T-helper 1 cell (primary cell): ENCODE data around the gene KLHDC2.
"Not testable (repeated sequence)": the region's sequence is repeated elsewhere in the genome, so short reads cannot be mapped to it uniquely, and the experiment has no call there.

Experiments
- DNase-seq, 5 donors: peaks; one replicate each; pipeline ENCODE4 v3.0.0-alpha.2; 2012 to 2020
- total RNA-seq, 4 donors: gene quantifications; one replicate each; lab custom pipeline; 2026; lab: John Stamatoyannopoulos, UW

The KLHDC2 gene, protein sequence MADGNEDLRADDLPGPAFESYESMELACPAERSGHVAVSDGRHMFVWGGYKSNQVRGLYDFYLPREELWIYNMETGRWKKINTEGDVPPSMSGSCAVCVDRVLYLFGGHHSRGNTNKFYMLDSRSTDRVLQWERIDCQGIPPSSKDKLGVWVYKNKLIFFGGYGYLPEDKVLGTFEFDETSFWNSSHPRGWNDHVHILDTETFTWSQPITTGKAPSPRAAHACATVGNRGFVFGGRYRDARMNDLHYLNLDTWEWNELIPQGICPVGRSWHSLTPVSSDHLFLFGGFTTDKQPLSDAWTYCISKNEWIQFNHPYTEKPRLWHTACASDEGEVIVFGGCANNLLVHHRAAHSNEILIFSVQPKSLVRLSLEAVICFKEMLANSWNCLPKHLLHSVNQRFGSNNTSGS
- total RNA-seq, result 68.8 to 106 (median 88.6) reads per million in 4 donors

GRCh38 chr14:49767571-49768300 is at the start of gene KLHDC2:
TSS of gene KLHDC2 (plus strand) at chr14:49768153. CDS start at chr14:49768469, 316 bp downstream.
- peak; percentile 76 to 94 (median 80) for DNase-seq

- no peak for DNase-seq
Measured at GRCh38 chr14:49720744-49721143, 47.2 kb upstream of the KLHDC2 start.

GRCh38 chr14:49721733-49722435 is 46.1 kb upstream of the KLHDC2 start:
- not testable (repeated sequence) for DNase-seq

GRCh38 chr14:49727171-49727570 is 40.8 kb upstream of the KLHDC2 start:
- no peak for DNase-seq

- DNase-seq, result no peak
Measured at GRCh38 chr14:49732896-49733295, 35.1 kb upstream of the KLHDC2 start.

- no peak for DNase-seq
Measured at GRCh38 chr14:49733836-49734235, 34.1 kb upstream of the KLHDC2 start.

- not testable (repeated sequence) for DNase-seq
Measured at GRCh38 chr14:49735669-49736068, 32.3 kb upstream of the KLHDC2 start.

DNA sequence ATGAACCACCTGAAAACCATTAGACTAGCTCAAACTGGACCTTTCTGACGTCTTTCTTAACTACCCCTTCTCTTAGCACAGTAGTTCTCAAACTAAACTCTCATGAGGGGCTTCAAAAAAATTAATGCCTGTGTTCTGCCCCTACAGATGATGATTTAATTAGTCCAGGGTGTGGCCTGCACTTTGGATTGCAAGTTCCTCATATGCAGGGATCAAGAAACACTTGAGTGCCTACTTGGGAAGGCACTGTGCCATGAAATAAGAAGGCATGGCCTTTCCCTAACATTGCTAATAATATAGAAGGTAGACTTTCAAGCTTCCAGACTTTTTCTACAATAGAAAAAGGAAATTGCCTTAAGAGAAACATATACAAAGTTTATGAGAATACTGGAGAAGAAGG is 22.8 kb upstream of the KLHDC2 start:
- no peak for DNase-seq

GRCh38 chr14:49746476-49746875 is 21.5 kb upstream of the KLHDC2 start:
- not testable (repeated sequence) for DNase-seq

- no peak for DNase-seq
Measured at GRCh38 chr14:49754570-49755097, 13.3 kb upstream of the KLHDC2 start.

GRCh38 chr14:49755378-49755777 is 12.6 kb upstream of the KLHDC2 start:
- DNase-seq, result no peak

DNA sequence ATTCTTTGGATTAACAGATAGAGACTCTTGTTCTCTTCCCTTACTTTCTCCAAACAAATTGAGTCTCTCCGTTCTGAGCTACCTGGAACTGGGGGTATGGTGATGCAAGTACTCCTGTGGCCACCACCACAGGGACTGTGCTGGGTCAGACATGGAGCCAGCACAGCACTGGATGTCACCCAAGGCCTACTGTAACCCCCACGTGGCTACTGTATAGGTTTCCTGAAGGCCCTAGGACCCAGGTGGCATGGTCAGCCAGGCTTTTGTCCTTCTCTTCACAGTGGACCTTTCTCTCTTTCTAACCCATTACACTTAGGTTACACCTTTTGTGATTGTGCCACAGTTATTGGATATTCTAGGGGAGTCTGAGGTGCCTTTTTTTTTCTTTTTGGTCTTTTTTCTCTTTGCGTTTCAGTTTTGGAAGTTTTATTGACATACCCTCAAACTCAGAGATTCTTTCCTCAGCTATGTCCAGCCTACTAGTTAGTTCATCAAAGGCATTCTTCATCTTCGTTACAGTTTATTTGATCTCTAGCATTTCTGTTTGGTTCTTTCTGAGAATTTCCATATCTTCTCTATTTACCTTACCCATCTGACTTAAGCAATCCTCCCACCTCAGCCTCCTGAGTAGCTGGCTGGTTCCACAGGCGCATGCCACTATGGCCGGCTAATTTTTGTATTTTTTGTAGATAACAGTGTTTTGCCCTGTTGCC is 6.0 kb upstream of the KLHDC2 start:
- no peak for DNase-seq

DNA sequence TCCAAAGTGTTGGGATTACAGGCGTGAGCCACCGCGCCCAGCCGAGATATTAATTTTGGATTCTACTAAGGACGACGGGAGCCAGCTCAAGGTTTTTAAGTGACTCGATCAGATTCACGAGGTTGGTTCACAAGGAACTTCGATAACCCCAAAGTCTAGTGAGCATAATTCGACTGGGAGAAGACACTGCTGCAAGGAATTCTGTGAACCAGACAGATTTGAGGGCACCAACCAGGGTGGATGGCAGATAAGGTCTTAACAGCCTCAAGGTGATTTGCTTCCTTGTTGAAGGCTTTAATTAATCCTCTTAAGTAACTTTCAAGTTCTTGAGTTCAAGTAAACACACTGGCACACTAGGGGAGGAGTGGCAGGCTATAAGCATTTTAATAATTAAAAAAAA is 1.1 kb upstream of the KLHDC2 start:
- DNase-seq, result no peak

DNA sequence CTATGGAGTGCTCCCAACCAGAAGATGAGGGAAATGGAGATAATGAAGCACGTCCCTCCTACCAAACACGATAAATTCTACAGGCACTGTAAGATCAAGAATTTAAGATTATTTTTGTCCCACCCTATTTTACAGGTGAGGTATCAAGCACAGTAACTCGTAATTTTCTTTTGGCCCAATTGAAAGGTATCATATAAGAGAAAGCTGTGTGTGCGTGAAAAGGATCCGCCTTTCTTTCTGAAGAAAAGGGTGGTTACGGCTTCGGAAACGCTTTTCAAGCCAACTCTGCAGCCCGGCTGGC is 733 bp upstream of the KLHDC2 start:
- DNase-seq, result no peak

DNA sequence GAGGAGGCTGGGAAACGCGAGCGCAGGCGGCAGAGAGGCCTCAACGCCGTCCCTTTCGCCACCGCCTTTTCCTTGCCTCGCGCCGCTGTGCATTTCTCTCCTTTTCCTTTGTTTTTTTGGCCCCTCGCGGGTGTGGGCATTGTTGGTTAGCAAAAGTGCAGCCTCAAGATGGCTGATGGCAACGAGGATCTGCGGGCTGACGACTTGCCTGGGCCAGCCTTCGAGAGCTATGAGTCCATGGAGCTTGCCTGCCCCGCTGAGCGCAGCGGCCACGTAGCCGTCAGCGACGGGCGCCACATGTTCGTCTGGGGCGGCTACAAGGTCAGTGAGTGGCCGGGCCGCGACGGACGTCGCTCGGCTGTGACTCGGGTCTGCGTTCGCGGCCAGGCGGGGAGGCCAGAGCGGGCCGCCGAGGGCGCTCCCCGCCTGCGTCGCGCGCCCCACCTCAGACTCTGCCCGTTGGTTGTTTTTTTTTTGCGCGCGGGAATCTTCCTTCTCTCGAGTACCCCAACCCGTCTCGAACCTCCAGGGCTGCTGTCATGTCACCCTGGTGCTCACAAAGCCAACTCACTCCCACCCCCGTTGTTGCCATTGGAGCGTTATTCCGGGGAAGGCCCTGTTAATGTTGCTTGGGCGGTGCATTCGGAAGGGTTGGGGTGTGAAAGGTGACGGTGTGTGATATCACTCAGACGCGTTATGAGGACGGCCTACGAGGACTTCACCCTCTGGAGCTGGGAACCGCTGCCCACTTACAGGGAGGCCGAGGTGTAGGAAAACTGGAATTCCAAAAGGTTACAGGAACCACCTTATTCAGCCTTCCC is 558 bp downstream of the KLHDC2 start:
- peak; percentile 28 to 70 (median 60) for DNase-seq

DNA sequence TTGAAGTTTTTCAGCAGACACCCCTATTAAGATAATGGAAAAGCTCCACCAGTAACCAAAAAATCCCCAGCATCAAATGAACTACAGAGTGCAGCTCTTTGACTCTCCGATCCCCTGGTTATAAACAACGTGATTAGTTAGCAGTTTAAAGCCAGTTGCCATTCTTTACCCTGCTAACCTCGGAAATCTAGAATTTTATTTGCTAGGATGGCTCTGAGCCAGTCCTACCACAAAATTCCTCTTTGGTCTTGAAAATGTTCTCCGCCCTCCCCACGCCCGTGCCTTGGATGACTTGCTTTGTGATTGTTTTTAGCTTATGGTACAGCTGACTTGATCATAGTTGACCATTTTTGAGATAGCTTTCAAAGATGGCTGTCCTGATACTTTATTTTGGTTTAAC is 1.2 kb downstream of the KLHDC2 start:
- DNase-seq, result no peak

- DNase-seq, result no peak
Measured at GRCh38 chr14:49769581-49770211, 1.7 kb downstream of the KLHDC2 start.

DNA sequence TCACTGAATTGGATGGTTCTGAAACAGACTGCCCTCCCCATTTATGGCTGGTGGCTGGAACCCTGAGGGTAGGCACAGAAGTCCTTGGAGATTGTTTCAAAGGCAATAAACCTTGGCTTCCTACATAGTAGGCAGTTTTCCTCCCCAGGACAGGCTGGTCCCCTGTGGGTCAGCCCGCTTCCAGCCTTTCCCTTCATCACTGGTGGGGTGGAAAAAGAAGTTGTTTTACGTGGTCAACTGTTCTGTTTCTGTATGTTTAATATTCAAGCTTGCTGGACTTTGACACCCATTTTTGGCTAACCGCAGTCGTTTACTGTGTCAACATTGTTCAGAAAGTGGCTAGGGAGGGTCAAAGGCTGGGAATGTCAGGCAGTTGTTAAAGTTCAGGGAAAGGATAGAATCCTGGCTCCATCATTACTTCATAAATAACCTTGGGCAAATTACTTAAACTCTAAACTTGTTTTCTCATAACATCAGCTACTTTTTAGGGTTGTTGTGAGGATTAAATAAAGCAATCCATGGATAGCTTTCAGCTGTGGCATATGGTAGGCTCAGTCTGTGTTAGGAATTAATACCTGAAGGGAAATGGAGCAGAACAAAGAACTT is 2.4 kb downstream of the KLHDC2 start:
- DNase-seq, result no peak

DNA sequence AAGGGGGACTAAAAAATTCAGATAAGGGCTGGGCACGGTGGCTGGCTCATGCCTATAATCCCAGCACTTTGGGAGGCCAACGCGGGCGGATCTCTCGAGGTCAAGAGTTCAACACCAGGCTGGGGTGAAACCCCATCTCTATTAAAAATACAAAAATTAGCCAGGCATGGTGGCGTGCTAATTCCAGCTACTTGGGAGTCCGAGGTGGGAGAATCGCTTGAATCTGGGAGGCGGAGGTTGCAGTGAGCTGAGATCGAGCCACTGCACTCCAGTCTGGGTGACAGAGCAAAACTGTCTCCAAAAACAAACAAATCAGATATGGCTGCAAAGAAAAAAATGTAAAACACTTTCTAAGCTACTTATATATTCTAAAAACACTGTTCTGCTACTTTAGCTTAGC is 3.7 kb downstream of the KLHDC2 start:
- DNase-seq, result not testable (repeated sequence)

- DNase-seq, result no peak
Measured at GRCh38 chr14:49774106-49774505, 6.2 kb downstream of the KLHDC2 start.

GRCh38 chr14:49778421-49778820 is 10.5 kb downstream of the KLHDC2 start:
- DNase-seq, result no peak
